Measurements from ENCODE around the gene TMOD4. TPM values are rescaled to one million over a fixed set of nuclear protein-coding genes. Genes with fewer than 3 reads are reported as not detected.
A peak's percentile ranks its signal among the peaks of the same experiment; 100 is the strongest.

The TMOD4 gene
- total RNA-seq, 4 donors from 2014 or later: 1.9 TPM; not detected in 3

- DNase-seq (ENCODE audit: low spot score) (no peak), ATAC-seq (ENCODE audit: low FRiP score) (no peak)
- no peak for TF ChIP-seq CTCF (IDR thresholded peaks at IDR 0.05)
Observed at GRCh38 chr1:151171190-151171589, 4.6 kb downstream of the TMOD4 start.

GRCh38 chr1:151167116-151167515, 8.7 kb downstream of the TMOD4 start:
- no peak for ATAC-seq (ENCODE audit: low FRiP score)
- TF ChIP-seq CTCF (IDR thresholded peaks at IDR 0.05): no peak

GRCh38 chr1:151166505-151166956, 9.2 kb downstream of the TMOD4 start:
- TF ChIP-seq CTCF (IDR thresholded peaks at IDR 0.05): no peak
- no peak for DNase-seq (ENCODE audit: low spot score)
- no peak for ATAC-seq (ENCODE audit: low FRiP score)

More at GRCh38 chr1:151167116-151167515, 8.7 kb downstream of the TMOD4 start:
- DNase-seq (ENCODE audit: low spot score): no peak

GRCh38 chr1:151165738-151166504, 9.9 kb downstream of the TMOD4 start, which contains the start of the genes LYSMD1 and SCNM1:
TSS of gene LYSMD1 (minus strand) at chr1:151165902. CDS start at chr1:151165258, 644 bp downstream.
TSS of gene SCNM1 (plus strand) at chr1:151166144. CDS start at chr1:151166153, 9 bp downstream.
- DNase-seq (ENCODE audit: low spot score): peak; percentile 91
- peak; percentile 91 for ATAC-seq (ENCODE audit: low FRiP score)
- TF ChIP-seq CTCF (IDR thresholded peaks at IDR 0.05): no peak

- DNase-seq (ENCODE audit: low spot score) (no peak), ATAC-seq (ENCODE audit: low FRiP score) (peak; percentile 24)
Observed at GRCh38 chr1:151165281-151165737, 10.5 kb downstream of the TMOD4 start.

GRCh38 chr1:151164732-151165280, 11.0 kb downstream of the TMOD4 start:
- TF ChIP-seq CTCF (IDR thresholded peaks at IDR 0.05): no peak
- ATAC-seq (ENCODE audit: low FRiP score) (no peak), DNase-seq (ENCODE audit: low spot score) (no peak)

More at GRCh38 chr1:151165281-151165737, 10.5 kb downstream of the TMOD4 start:
- TF ChIP-seq CTCF (IDR thresholded peaks at IDR 0.05): no peak
